ENCODE measurements around the gene PLPPR2. TPM values are rescaled to one million over a fixed set of nuclear protein-coding genes. Genes with fewer than 3 reads are reported as not detected.
"Not testable (repeated sequence)": the region's sequence is repeated elsewhere in the genome, so short reads cannot be mapped to it uniquely, and the experiment has no call there.

Gene PLPPR2
- total RNA-seq, 1 donor from 2014 or later, result 2.3 TPM

GRCh38 chr19:11349171-11349570, 6.1 kb upstream of the PLPPR2 start:
- Mint-ChIP-seq H3K4me1 (peaks cover 23% of the 10 kb centered on the region), H3K27me3 (no peaks in the 10 kb centered on the region), H3K4me3 (no peak overlapping the region), H3K27ac (no peak overlapping the region), H3K9me3 (peaks cover 8% of the 10 kb centered on the region), H3K36me3 (ENCODE audit: low read depth) (peaks cover 6% of the 10 kb centered on the region)
- no peak for DNase-seq
- intact Hi-C loops (cut with micrococcal nuclease), result no loop called here

- intact Hi-C loops (cut with micrococcal nuclease); H3K36me3 Mint-ChIP-seq (ENCODE audit: low read depth): not testable (repeated sequence)
Measured at GRCh38 chr19:11354102-11354501, 1.1 kb upstream of the PLPPR2 start.

GRCh38 chr19:11356074-11356397, 804 bp downstream of the PLPPR2 start:
- Mint-ChIP-seq H3K4me1 (peaks cover 8% of the 10 kb centered on the region), H3K36me3 (ENCODE audit: low read depth) (no peaks in the 10 kb centered on the region), H3K4me3 (peak overlapping the region; percentile 68), H3K27me3 (peaks cover 11% of the 10 kb centered on the region), H3K27ac (no peak overlapping the region), H3K9me3 (no peaks in the 10 kb centered on the region)
- intact Hi-C loops (cut with micrococcal nuclease), result no loop called here
- no peak for DNase-seq

More at GRCh38 chr19:11354102-11354501, 1.1 kb upstream of the PLPPR2 start:
- H3K4me3 Mint-ChIP-seq, H3K4me1 Mint-ChIP-seq, H3K27ac Mint-ChIP-seq, DNase-seq, H3K27me3 Mint-ChIP-seq, H3K9me3 Mint-ChIP-seq: not testable (repeated sequence)

- H3K9me3 Mint-ChIP-seq, result no peaks in the 10 kb centered on the region
- H3K4me1 Mint-ChIP-seq, result peaks cover 8% of the 10 kb centered on the region
- no peaks in the 10 kb centered on the region for H3K36me3 Mint-ChIP-seq (ENCODE audit: low read depth)
- intact Hi-C loops (cut with micrococcal nuclease), result no loop called here
- H3K27ac Mint-ChIP-seq, result no peak overlapping the region
- H3K27me3 Mint-ChIP-seq, result peaks cover 11% of the 10 kb centered on the region
- H3K4me3 Mint-ChIP-seq, result no peak overlapping the region
- DNase-seq, result no peak
Measured at GRCh38 chr19:11356676-11357550, 1.7 kb downstream of the PLPPR2 start.

GRCh38 chr19:11359421-11359820, 4.2 kb downstream of the PLPPR2 start:
- H3K27ac Mint-ChIP-seq, result no peak overlapping the region
- no peaks in the 10 kb centered on the region for H3K9me3 Mint-ChIP-seq
- no peak overlapping the region for H3K4me3 Mint-ChIP-seq
- peaks cover 11% of the 10 kb centered on the region for H3K27me3 Mint-ChIP-seq
- no peaks in the 10 kb centered on the region for H3K36me3 Mint-ChIP-seq (ENCODE audit: low read depth)
- peaks cover 7% of the 10 kb centered on the region for H3K4me1 Mint-ChIP-seq
- no peak for DNase-seq
- intact Hi-C loops (cut with micrococcal nuclease), result no loop called here

- H3K27me3 Mint-ChIP-seq, result peaks cover 5% of the 10 kb centered on the region
- no peak overlapping the region for H3K27ac Mint-ChIP-seq
- DNase-seq, result peak; percentile 66
- intact Hi-C loops (cut with micrococcal nuclease), result no loop called here
- H3K4me1 Mint-ChIP-seq, result peaks cover under 1% of the 10 kb centered on the region
- no peaks in the 10 kb centered on the region for H3K36me3 Mint-ChIP-seq (ENCODE audit: low read depth)
- H3K4me3 Mint-ChIP-seq, result no peak overlapping the region
- no peaks in the 10 kb centered on the region for H3K9me3 Mint-ChIP-seq
Measured at GRCh38 chr19:11361037-11361770, 6.0 kb downstream of the PLPPR2 start.

GRCh38 chr19:11361771-11362731, 6.8 kb downstream of the PLPPR2 start:
- peaks cover 2% of the 10 kb centered on the region for H3K27me3 Mint-ChIP-seq

GRCh38 chr19:11363881-11364280, 8.6 kb downstream of the PLPPR2 start:
- intact Hi-C loops (cut with micrococcal nuclease), result no loop called here
- Mint-ChIP-seq H3K27me3 (peaks cover 2% of the 10 kb centered on the region), H3K4me1 (no peaks in the 10 kb centered on the region), H3K27ac (no peak overlapping the region), H3K4me3 (no peak overlapping the region), H3K36me3 (ENCODE audit: low read depth) (peaks cover 8% of the 10 kb centered on the region), H3K9me3 (no peaks in the 10 kb centered on the region)
- no peak for DNase-seq

More at GRCh38 chr19:11361771-11362731, 6.8 kb downstream of the PLPPR2 start:
- DNase-seq, result no peak
- no peak overlapping the region for H3K4me3 Mint-ChIP-seq
- intact Hi-C loops (cut with micrococcal nuclease), result no loop called here
- no peaks in the 10 kb centered on the region for H3K36me3 Mint-ChIP-seq (ENCODE audit: low read depth)
- H3K9me3 Mint-ChIP-seq, result no peaks in the 10 kb centered on the region
- H3K27ac Mint-ChIP-seq, result no peak overlapping the region
- H3K4me1 Mint-ChIP-seq, result no peaks in the 10 kb centered on the region

- no peak overlapping the region for H3K4me3 Mint-ChIP-seq
- no peaks in the 10 kb centered on the region for H3K9me3 Mint-ChIP-seq
- H3K27me3 Mint-ChIP-seq, result no peaks in the 10 kb centered on the region
- intact Hi-C loops (cut with micrococcal nuclease), result no loop called here
- no peak overlapping the region for H3K27ac Mint-ChIP-seq
- no peak for DNase-seq
- H3K4me1 Mint-ChIP-seq, result peaks cover 2% of the 10 kb centered on the region
- H3K36me3 Mint-ChIP-seq (ENCODE audit: low read depth), result peaks cover 11% of the 10 kb centered on the region
Measured at GRCh38 chr19:11364296-11364904, 9.2 kb downstream of the PLPPR2 start.

GRCh38 chr19:11364935-11365334, 9.7 kb downstream of the PLPPR2 start:
- no peak overlapping the region for H3K4me3 Mint-ChIP-seq
- peaks cover 2% of the 10 kb centered on the region for H3K4me1 Mint-ChIP-seq
- no peaks in the 10 kb centered on the region for H3K9me3 Mint-ChIP-seq
- no peak overlapping the region for H3K27ac Mint-ChIP-seq
- H3K36me3 Mint-ChIP-seq (ENCODE audit: low read depth), result peaks cover 14% of the 10 kb centered on the region
- no peak for DNase-seq
- H3K27me3 Mint-ChIP-seq, result no peaks in the 10 kb centered on the region
- intact Hi-C loops (cut with micrococcal nuclease), result no loop called here

GRCh38 chr19:11365557-11366117, 10.4 kb downstream of the PLPPR2 start:
- no peak overlapping the region for H3K27ac Mint-ChIP-seq
- no peaks in the 10 kb centered on the region for H3K27me3 Mint-ChIP-seq
- peaks cover 2% of the 10 kb centered on the region for H3K4me1 Mint-ChIP-seq
- no peaks in the 10 kb centered on the region for H3K9me3 Mint-ChIP-seq
- intact Hi-C loops (cut with micrococcal nuclease), result no loop called here
- DNase-seq, result no peak
- H3K4me3 Mint-ChIP-seq, result no peak overlapping the region
- peaks cover 15% of the 10 kb centered on the region for H3K36me3 Mint-ChIP-seq (ENCODE audit: low read depth)

GRCh38 chr19:11367528-11367927, 12.3 kb downstream of the PLPPR2 start:
- Mint-ChIP-seq H3K4me3 (no peak overlapping the region), H3K27ac (no peak overlapping the region), H3K4me1 (peaks cover 2% of the 10 kb centered on the region), H3K9me3 (no peaks in the 10 kb centered on the region), H3K36me3 (ENCODE audit: low read depth) (peaks cover 19% of the 10 kb centered on the region), H3K27me3 (no peaks in the 10 kb centered on the region)
- no peak for DNase-seq
- intact Hi-C loops (cut with micrococcal nuclease), result no loop called here

- H3K27ac Mint-ChIP-seq, result no peak overlapping the region
- no peak for DNase-seq
- H3K9me3 Mint-ChIP-seq, result no peaks in the 10 kb centered on the region
- H3K4me3 Mint-ChIP-seq, result no peak overlapping the region
- intact Hi-C loops (cut with micrococcal nuclease), result no loop called here
- peaks cover 7% of the 10 kb centered on the region for H3K4me1 Mint-ChIP-seq
- H3K36me3 Mint-ChIP-seq (ENCODE audit: low read depth), result peaks cover 19% of the 10 kb centered on the region
- no peaks in the 10 kb centered on the region for H3K27me3 Mint-ChIP-seq
Measured at GRCh38 chr19:11370744-11371143, 15.5 kb downstream of the PLPPR2 start.

Measured in activated CD4-positive, alpha-beta T cell treated with anti-CD3 and anti-CD28 coated beads, Interleukin-2, amount 10 ng/mL, durations not matched to agents 24 days and 14 days (primary cell).